NCI-H2196 (cell line): ENCODE data around the gene ZBTB34.

Experiments used
- DNase-seq: peaks from one replicate; lab custom pipeline; 2025; ENCODE audit not compliant: unreplicated experiment; lab: John Stamatoyannopoulos, UW

The ZBTB34 gene

GRCh38 chr9:126842977-126843799 lies 17.3 kb upstream of the ZBTB34 start:
- no peak for DNase-seq

GRCh38 chr9:126844085-126844484 lies 16.4 kb upstream of the ZBTB34 start:
- no peak for DNase-seq

- DNase-seq, result no peak
Measured at GRCh38 chr9:126847051-126847450, 13.4 kb upstream of the ZBTB34 start.

GRCh38 chr9:126849591-126850225 lies 10.7 kb upstream of the ZBTB34 start:
- DNase-seq, result no peak

- DNase-seq, result no peak
Measured at GRCh38 chr9:126851286-126851880, 9.1 kb upstream of the ZBTB34 start.

GRCh38 chr9:126852086-126852688 lies 8.3 kb upstream of the ZBTB34 start:
- no peak for DNase-seq

GRCh38 chr9:126853667-126854066 lies 6.8 kb upstream of the ZBTB34 start:
- DNase-seq, result no peak

- no peak for DNase-seq
Measured at GRCh38 chr9:126854734-126855133, 5.7 kb upstream of the ZBTB34 start.

GRCh38 chr9:126856326-126856877 lies 4.0 kb upstream of the ZBTB34 start:
- DNase-seq, result no peak

- peak; percentile 63 for DNase-seq
Measured at GRCh38 chr9:126857261-126857960, 3.0 kb upstream of the ZBTB34 start.

GRCh38 chr9:126859111-126859510 lies 1.3 kb upstream of the ZBTB34 start:
- no peak for DNase-seq

GRCh38 chr9:126860757-126861466 lies 473 bp downstream of the ZBTB34 start:
- DNase-seq, result no peak

GRCh38 chr9:126861707-126862103 lies 1.3 kb downstream of the ZBTB34 start:
- no peak for DNase-seq

GRCh38 chr9:126862104-126862761 lies 1.8 kb downstream of the ZBTB34 start:
- DNase-seq, result no peak

GRCh38 chr9:126864771-126865170 lies 4.3 kb downstream of the ZBTB34 start:
- no peak for DNase-seq

- DNase-seq, result no peak
Measured at GRCh38 chr9:126869368-126869767, 8.9 kb downstream of the ZBTB34 start.

- DNase-seq, result no peak
Measured at GRCh38 chr9:126872516-126872915, 12.1 kb downstream of the ZBTB34 start.

- no peak for DNase-seq
Measured at GRCh38 chr9:126874546-126875314, 14.3 kb downstream of the ZBTB34 start.
